Right lobe of liver (tissue), 4 donors: ENCODE results near the gene GREB1.

ENCODE experiments used
- CTCF ChIP-seq, 4 donors: fragments of 200-600 bp in 3 of 4; fragments of 450-650 bp in 1 of 4; IDR thresholded peaks; one replicate each; pipeline versions ENCODE4 v1.5.1 to v1.8.0; 2016 to 2022; ENCODE audit warnings: antibody characterized with exemption in 4 of 4, mild to moderate bottlenecking in 2 of 4
- POLR2A ChIP-seq: fragments of 450-650 bp; IDR thresholded peaks from one replicate; pipeline ENCODE4 v1.6.1; 2017; ENCODE audit warnings: antibody characterized with exemption, mild to moderate bottlenecking
- donor health status: DM: no; HTN: no; CAD: no.
- donor health status: DM: no; HTN: no; CAD: no.
- donor health status: DM: no; HTN: yes; CAD: no.

- TF ChIP-seq CTCF (IDR thresholded peaks at IDR 0.05) = no peak
- TF ChIP-seq POLR2A = no peak
These were observed 6.5 kb downstream of the GREB1 start for GRCh38 chr2:11540148-11540995.
